ENCODE data around the gene TIPARP. TPM values are rescaled to one million over a fixed set of nuclear protein-coding genes. Genes with fewer than 3 reads are reported as not detected.

TIPARP gene
- total RNA-seq, 3 donors from 2014 or later (not counting 1 experiment from before 2014, with no cell fraction given), result 129 to 249 (median 147) TPM

DNA sequence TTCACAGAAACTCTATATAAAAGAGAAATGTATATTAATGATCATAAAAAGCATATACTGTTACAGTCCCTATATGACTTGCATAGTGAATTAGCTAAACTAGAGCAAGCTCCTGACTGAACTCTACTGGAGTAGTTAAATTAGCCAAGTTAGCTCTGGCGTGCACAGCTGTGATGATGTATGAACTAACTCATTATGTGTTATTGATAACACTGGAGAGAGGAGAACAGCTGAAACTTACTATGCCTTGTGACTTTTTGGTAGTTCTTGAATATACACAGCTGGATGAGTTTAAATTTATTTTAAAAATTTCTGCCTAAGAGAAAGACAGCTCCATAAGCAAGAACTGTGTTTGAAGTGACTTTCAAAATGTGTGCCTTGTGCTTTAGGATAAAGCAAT is 8.1 kb downstream of the TIPARP start:
- Mint-ChIP-seq H3K27ac (peak overlapping the region in 1 of 2 donors; percentile 72), H3K4me3 (no peak overlapping the region), H3K4me1 (peaks cover 70 to 77% of the 10 kb centered on the region in 2 donors), H3K27me3 (ENCODE audit: low read depth in 2 of 2) (no peaks in the 10 kb centered on the region), H3K36me3 (peaks cover 16% of the 10 kb centered on the region), H3K9me3 (no peaks in the 10 kb centered on the region)
- Histone ChIP-seq H3K27ac (ENCODE audit: low read length) (no peak overlapping the region), H3K9me3 (ENCODE audit: control insufficient read depth, insufficient read depth, low read length) (no peaks in the 10 kb centered on the region), H3K27me3 (ENCODE audit: control insufficient read depth, insufficient read depth, low read length) (no peaks in the 10 kb centered on the region), H3K36me3 (ENCODE audit: control insufficient read depth, insufficient read depth, low read length) (peaks cover 32% of the 10 kb centered on the region), H3K4me1 (ENCODE audit: control insufficient read depth, insufficient read depth, low read length) (peaks cover 11% of the 10 kb centered on the region), H3K4me3 (ENCODE audit: low read length) (no peak overlapping the region)
- DNase-seq (no peak), ATAC-seq (no peak)
- TF ChIP-seq, protein P1, sequence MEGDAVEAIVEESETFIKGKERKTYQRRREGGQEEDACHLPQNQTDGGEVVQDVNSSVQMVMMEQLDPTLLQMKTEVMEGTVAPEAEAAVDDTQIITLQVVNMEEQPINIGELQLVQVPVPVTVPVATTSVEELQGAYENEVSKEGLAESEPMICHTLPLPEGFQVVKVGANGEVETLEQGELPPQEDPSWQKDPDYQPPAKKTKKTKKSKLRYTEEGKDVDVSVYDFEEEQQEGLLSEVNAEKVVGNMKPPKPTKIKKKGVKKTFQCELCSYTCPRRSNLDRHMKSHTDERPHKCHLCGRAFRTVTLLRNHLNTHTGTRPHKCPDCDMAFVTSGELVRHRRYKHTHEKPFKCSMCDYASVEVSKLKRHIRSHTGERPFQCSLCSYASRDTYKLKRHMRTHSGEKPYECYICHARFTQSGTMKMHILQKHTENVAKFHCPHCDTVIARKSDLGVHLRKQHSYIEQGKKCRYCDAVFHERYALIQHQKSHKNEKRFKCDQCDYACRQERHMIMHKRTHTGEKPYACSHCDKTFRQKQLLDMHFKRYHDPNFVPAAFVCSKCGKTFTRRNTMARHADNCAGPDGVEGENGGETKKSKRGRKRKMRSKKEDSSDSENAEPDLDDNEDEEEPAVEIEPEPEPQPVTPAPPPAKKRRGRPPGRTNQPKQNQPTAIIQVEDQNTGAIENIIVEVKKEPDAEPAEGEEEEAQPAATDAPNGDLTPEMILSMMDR (IDR thresholded peaks at IDR 0.05), result no peak
- 74% methylated on average over 1 of the region's 1 CpG for WGBS (ENCODE audit: insufficient coverage)
- intact Hi-C loops (cut with micrococcal nuclease), result no loop called here

GRCh38 chr3:156682963-156683362 is 8.6 kb downstream of the TIPARP start:
- Mint-ChIP-seq H3K9me3 (no peaks in the 10 kb centered on the region), H3K4me3 (no peak overlapping the region), H3K27ac (no peak overlapping the region), H3K27me3 (ENCODE audit: low read depth in 2 of 2) (no peaks in the 10 kb centered on the region), H3K36me3 (peaks cover 12% of the 10 kb centered on the region), H3K4me1 (peaks cover 70 to 77% of the 10 kb centered on the region in 2 donors)
- ATAC-seq, result no peak
- intact Hi-C loops (cut with micrococcal nuclease), result no loop called here
- Histone ChIP-seq H3K27ac (ENCODE audit: low read length) (no peak overlapping the region), H3K36me3 (ENCODE audit: control insufficient read depth, insufficient read depth, low read length) (peaks cover 28% of the 10 kb centered on the region), H3K4me3 (ENCODE audit: low read length) (no peak overlapping the region), H3K9me3 (ENCODE audit: control insufficient read depth, insufficient read depth, low read length) (no peaks in the 10 kb centered on the region), H3K27me3 (ENCODE audit: control insufficient read depth, insufficient read depth, low read length) (no peaks in the 10 kb centered on the region), H3K4me1 (ENCODE audit: control insufficient read depth, insufficient read depth, low read length) (peaks cover 7% of the 10 kb centered on the region)
- DNase-seq, result no peak
- TF ChIP-seq, protein P1 (IDR thresholded peaks at IDR 0.05), result no peak

GRCh38 chr3:156685198-156685597 is 10.8 kb downstream of the TIPARP start:
- Mint-ChIP-seq H3K4me3 (peak overlapping the region; percentile 43), H3K27ac (peak overlapping the region; percentile 33 to 69), H3K9me3 (no peaks in the 10 kb centered on the region), H3K4me1 (peaks cover 69 to 79% of the 10 kb centered on the region in 2 donors), H3K27me3 (ENCODE audit: low read depth in 2 of 2) (no peaks in the 10 kb centered on the region), H3K36me3 (peaks cover 5% of the 10 kb centered on the region)
- H3K9me3 ChIP-seq (ENCODE audit: control insufficient read depth, insufficient read depth, low read length), result no peaks in the 10 kb centered on the region
- intact Hi-C loops (cut with micrococcal nuclease), result no loop called here
- DNase-seq (no peak), ATAC-seq (no peak)
- H3K36me3 ChIP-seq (ENCODE audit: control insufficient read depth, insufficient read depth, low read length), result peaks cover 15% of the 10 kb centered on the region
- TF ChIP-seq, protein P1 (IDR thresholded peaks at IDR 0.05), result no peak
- H3K27ac ChIP-seq (ENCODE audit: low read length), result no peak overlapping the region
- WGBS (ENCODE audit: insufficient coverage), result 91% methylated on average over 1 of the region's 2 CpGs
- H3K4me3 ChIP-seq (ENCODE audit: low read length), result no peak overlapping the region
- H3K4me1 ChIP-seq (ENCODE audit: control insufficient read depth, insufficient read depth, low read length), result peaks cover 11% of the 10 kb centered on the region
- no peaks in the 10 kb centered on the region for H3K27me3 ChIP-seq (ENCODE audit: control insufficient read depth, insufficient read depth, low read length)

DNA sequence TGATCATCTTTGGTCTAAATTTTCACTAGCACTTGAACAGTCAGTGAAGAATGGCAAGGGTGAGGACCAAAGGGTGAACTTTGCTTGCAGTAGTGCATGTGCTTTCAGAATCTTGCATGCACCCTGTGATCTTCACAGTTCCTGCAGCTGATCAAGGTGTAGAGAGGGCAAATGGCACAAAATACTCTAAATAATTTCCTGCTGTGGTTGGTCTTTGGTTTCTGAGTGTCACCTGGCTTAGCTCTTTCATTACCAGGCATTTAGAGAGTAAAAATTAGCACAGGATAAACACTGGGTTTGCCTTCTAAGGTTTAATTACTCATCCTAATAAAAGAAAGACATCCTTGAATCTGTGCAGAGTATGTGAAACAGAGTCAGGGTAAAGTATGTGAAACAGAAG is 11.4 kb downstream of the TIPARP start:
- intact Hi-C loops (cut with micrococcal nuclease), result no loop called here
- peak overlapping the region; percentile 33 to 69 for H3K27ac Mint-ChIP-seq
- ATAC-seq (peak in 2 of 3 donors; percentile 19 to 46), DNase-seq (peak in 1 of 2 donors; percentile 40)
- H3K4me1 Mint-ChIP-seq, result peaks cover 69 to 79% of the 10 kb centered on the region in 2 donors
- H3K4me3 Mint-ChIP-seq, result peak overlapping the region; percentile 43
- H3K36me3 ChIP-seq (ENCODE audit: control insufficient read depth, insufficient read depth, low read length), result peaks cover 10% of the 10 kb centered on the region
- TF ChIP-seq, protein P1 (IDR thresholded peaks at IDR 0.05), result no peak
- H3K4me1 ChIP-seq (ENCODE audit: control insufficient read depth, insufficient read depth, low read length), result peaks cover 11% of the 10 kb centered on the region
- H3K27me3 ChIP-seq (ENCODE audit: control insufficient read depth, insufficient read depth, low read length), result no peaks in the 10 kb centered on the region
- no peak overlapping the region for H3K27ac ChIP-seq (ENCODE audit: low read length)
- peaks cover 5% of the 10 kb centered on the region for H3K36me3 Mint-ChIP-seq
- no peaks in the 10 kb centered on the region for H3K9me3 Mint-ChIP-seq
- no peaks in the 10 kb centered on the region for H3K9me3 ChIP-seq (ENCODE audit: control insufficient read depth, insufficient read depth, low read length)
- H3K27me3 Mint-ChIP-seq (ENCODE audit: low read depth in 2 of 2), result no peaks in the 10 kb centered on the region
- no peak overlapping the region for H3K4me3 ChIP-seq (ENCODE audit: low read length)
